Esophagus squamous epithelium (tissue), 4 donors: ENCODE data around the gene TTF1.

ENCODE experiments used
- POLR2A ChIP-seq, 4 donors: fragments of 450-650 bp; IDR thresholded peaks; one replicate each; pipeline ENCODE4 v1.6.1; 2017; ENCODE audit warnings: antibody characterized with exemption in 4 of 4, mild to moderate bottlenecking in 4 of 4, moderate library complexity in 3 of 4
- TF ChIP-seq, protein P1 (sequence below), 6 experiments: fragments of 450-650 bp in 4 of 6; fragments of 200-600 bp in 2 of 6; sonication (generic) in 2 of 6; IDR thresholded peaks; one replicate each; pipeline ENCODE4 v1.5.1; 2016 to 2019; ENCODE audit warnings: antibody characterized with exemption in 6 of 6, mild to moderate bottlenecking in 4 of 6, moderate library complexity in 4 of 6

DNA sequence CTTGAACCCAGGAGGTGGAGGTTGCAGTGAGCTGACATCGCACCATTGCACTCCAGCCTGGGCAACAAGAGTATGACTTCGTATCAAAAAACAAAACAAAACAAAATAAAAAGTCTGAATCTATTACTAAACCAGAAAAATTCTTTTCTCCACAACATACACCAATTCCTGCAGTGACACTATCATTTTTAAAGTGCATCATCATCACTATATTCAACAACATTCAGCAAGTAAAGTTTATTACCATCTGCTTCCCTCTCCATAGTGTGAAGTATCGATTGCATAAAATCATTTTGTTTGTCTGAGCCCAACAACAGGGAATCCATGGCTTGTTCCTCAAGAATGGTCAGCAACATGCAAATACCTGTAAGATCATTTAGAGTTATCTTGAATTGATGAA, 72.3 kb downstream of the TTF1 start:
- TF ChIP-seq, protein P1, sequence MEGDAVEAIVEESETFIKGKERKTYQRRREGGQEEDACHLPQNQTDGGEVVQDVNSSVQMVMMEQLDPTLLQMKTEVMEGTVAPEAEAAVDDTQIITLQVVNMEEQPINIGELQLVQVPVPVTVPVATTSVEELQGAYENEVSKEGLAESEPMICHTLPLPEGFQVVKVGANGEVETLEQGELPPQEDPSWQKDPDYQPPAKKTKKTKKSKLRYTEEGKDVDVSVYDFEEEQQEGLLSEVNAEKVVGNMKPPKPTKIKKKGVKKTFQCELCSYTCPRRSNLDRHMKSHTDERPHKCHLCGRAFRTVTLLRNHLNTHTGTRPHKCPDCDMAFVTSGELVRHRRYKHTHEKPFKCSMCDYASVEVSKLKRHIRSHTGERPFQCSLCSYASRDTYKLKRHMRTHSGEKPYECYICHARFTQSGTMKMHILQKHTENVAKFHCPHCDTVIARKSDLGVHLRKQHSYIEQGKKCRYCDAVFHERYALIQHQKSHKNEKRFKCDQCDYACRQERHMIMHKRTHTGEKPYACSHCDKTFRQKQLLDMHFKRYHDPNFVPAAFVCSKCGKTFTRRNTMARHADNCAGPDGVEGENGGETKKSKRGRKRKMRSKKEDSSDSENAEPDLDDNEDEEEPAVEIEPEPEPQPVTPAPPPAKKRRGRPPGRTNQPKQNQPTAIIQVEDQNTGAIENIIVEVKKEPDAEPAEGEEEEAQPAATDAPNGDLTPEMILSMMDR (IDR thresholded peaks at IDR 0.05) = no peak
- TF ChIP-seq POLR2A (IDR thresholded peaks at IDR 0.05) = no peak
